K562 (cell line): ENCODE data around the gene BLOC1S2. TPM values are rescaled to one million over a fixed set of nuclear protein-coding genes. Genes with fewer than 3 reads are reported as not detected.

Experiments
- ATAC-seq: fragments of 200-7000 bp; cut with Tn5 transposase; 3 replicates; pipeline ENCODE4 v1.9.1; 2020; ENCODE audit warnings: moderate library complexity
- BruUV-seq: library from RNA; stranded (reverse); fragments of 400-500 nt; replicated peaks from 2 replicates; lab custom pipeline; 2021; lab: Mats Ljungman, UMichigan
- CTCF ChIA-PET: fragments of 300-600 bp; formaldehyde crosslinking; extraction: SDS; loops from one replicate; lab custom pipeline; 2021; ENCODE audit warnings: low intra/inter-chr PET ratio; lab: Yijun Ruan, JAX
- POLR2A ChIA-PET: fragments of 300-600, 350-650 bp; sonication (Branson Sonifier 250); formaldehyde crosslinking; extraction: SDS; loops from one replicate; lab custom pipeline; 2021; ENCODE audit warnings: antibody characterized with exemption, inconsistent platforms; lab: Yijun Ruan, JAX
- DNase-seq, 4 experiments: peaks; one replicate each; pipeline versions ENCODE4 v3.0.0 to v3.0.0-alpha.2; 2011 to 2018; ENCODE audit warnings: low spot score in 3 of 4, mixed read lengths in 3 of 4; ENCODE audit errors: extremely low read depth in 1 of 4
- FAIRE-seq: peaks from 2 replicates; lab custom pipeline; 2011; peaks lifted over from hg19 to GRCh38; lab: Jason Lieb, UNC
- H2AFZ ChIP-seq: 2 replicates; pipeline ENCODE4 v1.6.0; 2011; ENCODE audit warnings: low read depth, low read length, control low read depth, inconsistent platforms
- H3K27ac ChIP-seq: fragments of 200-600 bp; 3 replicates; pipeline ENCODE4 v1.8.0; 2011; ENCODE audit warnings: low read depth, mild to moderate bottlenecking, control low read depth, inconsistent platforms, low read length, moderate library complexity, mixed read lengths; ENCODE audit errors: extremely low read depth
- H3K27me3 ChIP-seq, 2 experiments: fragments of 300-600 bp in 1 of 2; 2 replicates in 1 of 2; 3 replicates in 1 of 2; pipeline versions ENCODE4 v1.6.0 to v1.8.0; 2011; ENCODE audit warnings: inconsistent platforms in 2 of 2, low read length in 2 of 2, mild to moderate bottlenecking in 1 of 2, mixed read lengths in 1 of 2, moderate library complexity in 1 of 2; ENCODE audit not compliant: control insufficient read depth in 2 of 2, insufficient read depth in 2 of 2
- H3K36me3 ChIP-seq: fragments of 300-600 bp; 3 replicates; pipeline ENCODE4 v1.8.0; 2011; ENCODE audit warnings: mild to moderate bottlenecking, low read length, inconsistent platforms; ENCODE audit not compliant: control insufficient read depth, insufficient read depth
- H3K4me1 ChIP-seq, 2 experiments: fragments of 200-600 bp in 1 of 2; replicated peaks in 1 of 2; 2 replicates in 1 of 2; 3 replicates in 1 of 2; pipeline versions ENCODE4 v1.5.1 to v1.8.0; 2011; ENCODE audit warnings: inconsistent platforms in 2 of 2, low read length in 2 of 2, mild to moderate bottlenecking in 1 of 2, mixed read lengths in 1 of 2, moderate library complexity in 1 of 2; ENCODE audit not compliant: control insufficient read depth in 2 of 2, insufficient read depth in 2 of 2
- H3K4me2 ChIP-seq: 2 replicates; pipeline ENCODE4 v1.6.1; 2011; ENCODE audit warnings: low read length, control low read depth, inconsistent platforms, mixed read lengths; ENCODE audit not compliant: insufficient read depth
- H3K4me3 ChIP-seq: fragments of 200-600 bp; sonication (generic), shearing (Covaris generic); 2 replicates; pipeline ENCODE4 v1.5.1; 2016; ENCODE audit warnings: control low read depth, inconsistent platforms
- H3K79me2 ChIP-seq: fragments of 200-600 bp; 3 replicates; pipeline ENCODE4 v1.8.0; 2011; ENCODE audit warnings: low read length, inconsistent platforms; ENCODE audit not compliant: control insufficient read depth, insufficient read depth
- H3K9ac ChIP-seq, 2 experiments: 2 replicates each; pipeline versions ENCODE4 v1.6.0 to v1.6.1; 2011; ENCODE audit warnings: low read depth in 2 of 2, low read length in 2 of 2, control low read depth in 1 of 2, inconsistent platforms in 1 of 2, mild to moderate bottlenecking in 1 of 2, mixed read lengths in 1 of 2; ENCODE audit not compliant: insufficient read depth in 1 of 2
- H3K9me1 ChIP-seq: one replicate; pipeline ENCODE4 v1.6.0; 2011; ENCODE audit warnings: inconsistent platforms, mild to moderate bottlenecking, low read length, moderate library complexity; ENCODE audit not compliant: control insufficient read depth, insufficient read depth
- H3K9me3 ChIP-seq: replicated peaks from 2 replicates; pipeline ENCODE4 v1.5.1; 2011; ENCODE audit warnings: low read depth, low read length, inconsistent platforms; ENCODE audit not compliant: control insufficient read depth, insufficient read depth
- H4K20me1 ChIP-seq: replicated peaks from 2 replicates; pipeline ENCODE4 v1.6.1; 2011; ENCODE audit warnings: low read length, inconsistent platforms, mixed read lengths; ENCODE audit not compliant: control insufficient read depth, insufficient read depth
- CBFA2T3 ChIP-seq: fragments of 450-650 bp; IDR thresholded peaks from 2 replicates; pipeline ENCODE4 v1.6.1; 2017
- HDAC1 ChIP-seq, 2 experiments: fragments of 450-650 bp; IDR thresholded peaks; 2 replicates each; pipeline ENCODE4 v1.6.1; 2016 to 2017; ENCODE audit warnings: inconsistent platforms in 1 of 2, mild to moderate bottlenecking in 1 of 2, moderate library complexity in 1 of 2
- HDGF ChIP-seq: fragments of 450-650 bp; IDR thresholded peaks from 2 replicates; pipeline ENCODE4 v1.6.1; 2016
- HMG20A ChIP-seq: fragments of 450-650 bp; formaldehyde crosslinking; conservative IDR thresholded peaks from 2 replicates; pipeline ENCODE4 v1.4.0; 2020; ENCODE audit warnings: mild to moderate bottlenecking, mixed read lengths
- ILK ChIP-seq: fragments of 450-650 bp; IDR thresholded peaks from 2 replicates; pipeline ENCODE4 v1.6.1; 2016; ENCODE audit warnings: missing genetic modification characterization, low read depth, mild to moderate bottlenecking, missing compliant biosample characterization, moderate library complexity, borderline replicate concordance
- MAFG ChIP-seq: fragments of 450-650 bp; conservative IDR thresholded peaks from 2 replicates; pipeline ENCODE4 v1.6.1; 2016; ENCODE audit warnings: missing genetic modification characterization, missing compliant biosample characterization
- MAZ ChIP-seq, 2 experiments: fragments of 450-650 bp in 1 of 2; sonication (generic) in 1 of 2; formaldehyde crosslinking; IDR thresholded peaks in 1 of 2; conservative IDR thresholded peaks in 1 of 2; 2 replicates each; pipeline versions ENCODE4 v1.4.0 to v1.5.0; 2020; ENCODE audit warnings: mild to moderate bottlenecking in 1 of 2, missing genetic modification reagents in 1 of 2
- MIER1 ChIP-seq: fragments of 450-650 bp; IDR thresholded peaks from 2 replicates; pipeline ENCODE4 v1.6.1; 2016; ENCODE audit warnings: antibody characterized with exemption, mild to moderate bottlenecking, low read depth
- MYC ChIP-seq, 2 experiments: fragments of 250-450 bp in 1 of 2; sonication (Bioruptor Pico) in 1 of 2; IDR thresholded peaks; 2 replicates each; pipeline versions ENCODE4 v1.5.1 to v1.6.1; 2012 to 2021; ENCODE audit warnings: low read depth in 2 of 2, borderline replicate concordance in 1 of 2, improper control_type of control experiment in 1 of 2, low read length in 1 of 2, mild to moderate bottlenecking in 1 of 2, moderate library complexity in 1 of 2
- PHF8 ChIP-seq: fragments of 200-600 bp; sonication (generic); IDR thresholded peaks from 2 replicates; pipeline ENCODE4 v1.6.1; 2012; ENCODE audit warnings: mixed run types, mild to moderate bottlenecking, inconsistent platforms, low read length, moderate library complexity, borderline replicate concordance
- PTBP1 ChIP-seq: fragments of 200-400 bp; formaldehyde crosslinking; IDR thresholded peaks from 2 replicates; pipeline ENCODE4 v1.6.1; 2017; ENCODE audit warnings: low read depth, low read length
- PYGO2 ChIP-seq: fragments of 450-650 bp; IDR thresholded peaks from 2 replicates; pipeline ENCODE4 v1.6.1; 2016; ENCODE audit warnings: mild to moderate bottlenecking, missing genetic modification characterization, moderate library complexity, missing compliant biosample characterization
- RBM17 ChIP-seq: fragments of 200-400 bp; formaldehyde crosslinking; IDR thresholded peaks from 2 replicates; pipeline ENCODE4 v1.6.1; 2017; ENCODE audit warnings: low read depth, mild to moderate bottlenecking, low read length, borderline replicate concordance
- SLC30A9 ChIP-seq: fragments of 250-450 bp; sonication (Bioruptor Pico); IDR thresholded peaks from 2 replicates; pipeline ENCODE4 v1.8.0; 2022; ENCODE audit warnings: mild to moderate bottlenecking, moderate library complexity
- TEAD4 ChIP-seq, 2 experiments: sonication (generic) in 1 of 2; formaldehyde crosslinking in 1 of 2; IDR thresholded peaks; 2 replicates each; pipeline versions ENCODE4 v1.6.1 to v1.8.0; 2012 to 2022; ENCODE audit warnings: borderline replicate concordance in 1 of 2, inconsistent platforms in 1 of 2, low read length in 1 of 2, mild to moderate bottlenecking in 1 of 2, missing genetic modification reagents in 1 of 2
- ZNF324 ChIP-seq: fragments of 250-450 bp; sonication (Bioruptor Pico); IDR thresholded peaks from 2 replicates; pipeline ENCODE4 v1.4.0; 2020; ENCODE audit warnings: mild to moderate bottlenecking
- ZNF584 ChIP-seq: fragments of 200-800 bp; sonication (Bioruptor generic); IDR thresholded peaks from 2 replicates; pipeline ENCODE4 v1.6.1; 2016; ENCODE audit warnings: low read depth, mild to moderate bottlenecking, missing genetic modification characterization, missing compliant biosample characterization
- WGBS: fragments of 100-300 bp; shearing (Covaris generic); methylation state at CpG from one replicate; pipeline ENCODE4 v1.1.6; 2016; ENCODE audit warnings: low coverage, mixed read lengths; ENCODE audit not compliant: insufficient coverage; ENCODE audit errors: missing lambda C conversion rate; 5-methylcytosine and 5-hydroxymethylcytosine counted together
- in situ Hi-C: fragments of 300-500 bp; cut with MboI; formaldehyde crosslinking; loops from 4 replicates; pipeline ENCODE4 v1.15.0; 2018; ENCODE audit warnings: inconsistent platforms, mixed read lengths
- intact Hi-C: fragments of 100-400 bp; cut with micrococcal nuclease; formaldehyde crosslinking; loops from 2 replicates; pipeline ENCODE4 v1.14.2; 2022
- polyA plus RNA-seq, 8 experiments: library from polyadenylated mRNA; depleted of rRNA in 4 of 8; stranded (reverse) in 5 of 8; unstranded in 3 of 8; fragments of >200 nt; fragmentation: Nextera tagmentation in 2 of 8; fragmentation: Illumina TruSeq in 1 of 8; extraction: Ambion mirVana in 2 of 8; extraction: Trizol in 1 of 8; gene quantifications; 2 replicates each; pipeline versions ENCODE4 v1.2.1 to v1.2.3, GENCODE V29; 2011 to 2014; ENCODE audit warnings: inconsistent platforms in 1 of 8, missing spikeins in 1 of 8
- total RNA-seq, 7 experiments: library from RNA; depleted of rRNA in 6 of 7; stranded (reverse); fragments of >200 nt in 6 of 7; fragmentation: Illumina TruSeq in 2 of 7; extraction: Trizol in 2 of 7; gene quantifications; 2 replicates each; pipeline versions ENCODE4 v1.2.1 to v1.2.3, GENCODE V29; 2011 to 2021; ENCODE audit warnings: low replicate concordance in 1 of 7
- TF ChIP-seq, protein P1 (sequence below): fragments of 250-450 bp; sonication (Bioruptor Pico); IDR thresholded peaks from 2 replicates; pipeline ENCODE4 v1.5.0; 2021

Gene BLOC1S2
- total and polyA plus RNA-seq, 9 of the 15 experiments (the other 6 are each of a cell fraction or from before 2014, with no cell fraction given), result 29.5 to 45.8 (median 34.9) TPM

DNA sequence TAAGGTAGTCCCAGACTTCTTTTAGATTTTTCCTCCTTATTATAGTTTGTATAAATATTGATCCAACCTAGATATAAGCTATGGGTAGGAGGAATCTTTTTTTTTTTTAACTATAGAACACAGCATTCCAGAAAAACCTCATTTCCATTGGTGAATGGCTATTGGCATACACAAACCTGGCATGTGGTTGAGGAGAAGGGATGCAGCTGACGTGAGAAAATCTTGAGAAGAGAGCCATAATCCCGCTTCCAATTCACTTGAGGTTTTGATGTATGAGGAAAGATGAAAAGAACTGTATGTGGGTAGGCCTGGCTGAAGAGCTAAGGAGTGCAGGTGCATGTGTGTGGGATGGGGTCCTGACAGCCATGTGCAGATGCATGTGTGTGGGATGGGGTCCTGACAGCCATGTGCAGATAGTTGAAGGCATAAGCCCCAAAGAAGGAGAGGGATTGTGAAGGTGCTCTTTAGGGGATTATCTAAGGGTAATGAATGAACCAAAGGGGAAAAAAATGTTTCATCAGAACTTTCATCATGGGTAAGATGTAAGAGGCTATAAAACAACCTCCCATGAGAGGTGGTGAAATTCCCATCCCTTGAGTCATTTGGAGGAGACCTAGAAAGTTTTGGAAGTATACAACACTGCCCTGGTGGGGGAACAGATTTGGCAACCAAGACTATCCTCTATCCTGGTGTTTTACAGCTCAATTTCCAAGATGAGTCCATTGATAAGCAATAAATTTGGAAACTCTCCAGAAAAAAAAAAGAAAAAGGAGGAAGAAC, 47.4 kb upstream of the BLOC1S2 start (continued):
- TF ChIP-seq MIER1 (no peak), MAZ (CRISPR knock-in tag; conservative IDR thresholded peaks at IDR 0.05 in 1 of 2, IDR thresholded peaks at IDR 0.05 in 1 of 2) (no peak), MAFG (tag) (no peak)
- TF ChIP-seq, protein P1, sequence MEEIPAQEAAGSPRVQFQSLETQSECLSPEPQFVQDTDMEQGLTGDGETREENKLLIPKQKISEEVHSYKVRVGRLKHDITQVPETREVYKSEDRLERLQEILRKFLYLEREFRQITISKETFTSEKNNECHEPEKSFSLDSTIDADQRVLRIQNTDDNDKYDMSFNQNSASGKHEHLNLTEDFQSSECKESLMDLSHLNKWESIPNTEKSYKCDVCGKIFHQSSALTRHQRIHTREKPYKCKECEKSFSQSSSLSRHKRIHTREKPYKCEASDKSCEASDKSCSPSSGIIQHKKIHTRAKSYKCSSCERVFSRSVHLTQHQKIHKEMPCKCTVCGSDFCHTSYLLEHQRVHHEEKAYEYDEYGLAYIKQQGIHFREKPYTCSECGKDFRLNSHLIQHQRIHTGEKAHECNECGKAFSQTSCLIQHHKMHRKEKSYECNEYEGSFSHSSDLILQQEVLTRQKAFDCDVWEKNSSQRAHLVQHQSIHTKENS, result no peak

DNA sequence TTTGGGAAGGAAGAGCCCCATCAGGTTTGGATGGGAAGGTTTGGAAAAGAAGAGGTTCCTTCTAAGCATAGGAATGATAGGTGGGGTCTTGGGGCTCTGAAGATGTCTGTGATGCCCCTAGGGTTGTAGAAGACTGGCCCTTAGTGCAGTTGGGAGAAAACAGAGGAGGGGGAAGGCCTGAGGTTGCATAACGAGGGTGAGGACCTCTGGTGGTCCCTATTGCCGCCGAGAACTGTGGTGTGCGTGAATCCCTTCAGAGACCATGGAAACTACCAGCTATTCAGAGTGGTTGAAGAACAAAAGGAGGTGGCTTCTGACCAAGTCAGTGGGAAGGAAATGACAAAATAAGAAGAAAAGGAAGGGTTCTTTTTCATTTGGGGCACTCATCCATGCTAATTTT, 46.6 kb upstream of the BLOC1S2 start:
- Histone ChIP-seq H3K9me3 (no peaks in the 10 kb centered on the region), H4K20me1 (no peaks in the 10 kb centered on the region), H3K4me1 (no peaks in the 10 kb centered on the region), H3K79me2 (no peaks in the 10 kb centered on the region), H3K9ac (no peak overlapping the region), H3K9me1 (no peaks in the 10 kb centered on the region), H3K4me2 (no peak overlapping the region), H3K27me3 (peaks cover 7 to 26% of the 10 kb centered on the region in 2 experiments), H2AFZ (no peak overlapping the region), H3K36me3 (no peaks in the 10 kb centered on the region), H3K27ac (no peak overlapping the region), H3K4me3 (no peak overlapping the region)
- DNase-seq (no peak), ATAC-seq (no peak), FAIRE-seq (no peak)
- in situ Hi-C loops (loop anchor here (25.0 kb wide), 1 partner anchor 554 kb away; no protein-coding TSS in a partner anchor), intact Hi-C loops (no loop called here)
- 3% methylated on average over 4 of the region's 4 CpGs for WGBS
- CTCF ChIA-PET, result no interaction called here
- no TSS peak for BruUV-seq
- POLR2A ChIA-PET, result no interaction called here
- TF ChIP-seq HMG20A (CRISPR knock-in tag) (no peak), ZNF324 (no peak), MYC (IDR thresholded peaks at IDR 0.05; ENCODE audit: low read depth, low read length) (no peak), MYC (CRISPR knock-in tag; IDR thresholded peaks at IDR 0.05; ENCODE audit: borderline replicate concordance, low read depth) (no peak), ILK (tag) (no peak), PHF8 (no peak), SLC30A9 (CRISPR knock-in tag) (no peak), HDGF (no peak), RBM17 (no peak), ZNF584 (CRISPR knock-in tag) (no peak), CBFA2T3 (no peak), PYGO2 (tag) (no peak), PTBP1 (no peak), TEAD4 (IDR thresholded peaks at IDR 0.05; ENCODE audit: low read length) (no peak), TEAD4 (CRISPR knock-in tag; IDR thresholded peaks at IDR 0.05; ENCODE audit: borderline replicate concordance) (no peak), HDAC1 (IDR thresholded peaks at IDR 0.05) (no peak)
